HG03097 (cell line): ENCODE data around the gene UBA7.
"Not testable (repeated sequence)": the region's sequence is repeated elsewhere in the genome, so short reads cannot be mapped to it uniquely, and the experiment has no call there.

ENCODE experiments used
- ATAC-seq: cut with Tn5 transposase; IDR thresholded peaks from one replicate; pipeline ENCODE4 v1.9.1; 2021; ENCODE audit not compliant: unreplicated experiment, low FRiP score

Gene UBA7, protein sequence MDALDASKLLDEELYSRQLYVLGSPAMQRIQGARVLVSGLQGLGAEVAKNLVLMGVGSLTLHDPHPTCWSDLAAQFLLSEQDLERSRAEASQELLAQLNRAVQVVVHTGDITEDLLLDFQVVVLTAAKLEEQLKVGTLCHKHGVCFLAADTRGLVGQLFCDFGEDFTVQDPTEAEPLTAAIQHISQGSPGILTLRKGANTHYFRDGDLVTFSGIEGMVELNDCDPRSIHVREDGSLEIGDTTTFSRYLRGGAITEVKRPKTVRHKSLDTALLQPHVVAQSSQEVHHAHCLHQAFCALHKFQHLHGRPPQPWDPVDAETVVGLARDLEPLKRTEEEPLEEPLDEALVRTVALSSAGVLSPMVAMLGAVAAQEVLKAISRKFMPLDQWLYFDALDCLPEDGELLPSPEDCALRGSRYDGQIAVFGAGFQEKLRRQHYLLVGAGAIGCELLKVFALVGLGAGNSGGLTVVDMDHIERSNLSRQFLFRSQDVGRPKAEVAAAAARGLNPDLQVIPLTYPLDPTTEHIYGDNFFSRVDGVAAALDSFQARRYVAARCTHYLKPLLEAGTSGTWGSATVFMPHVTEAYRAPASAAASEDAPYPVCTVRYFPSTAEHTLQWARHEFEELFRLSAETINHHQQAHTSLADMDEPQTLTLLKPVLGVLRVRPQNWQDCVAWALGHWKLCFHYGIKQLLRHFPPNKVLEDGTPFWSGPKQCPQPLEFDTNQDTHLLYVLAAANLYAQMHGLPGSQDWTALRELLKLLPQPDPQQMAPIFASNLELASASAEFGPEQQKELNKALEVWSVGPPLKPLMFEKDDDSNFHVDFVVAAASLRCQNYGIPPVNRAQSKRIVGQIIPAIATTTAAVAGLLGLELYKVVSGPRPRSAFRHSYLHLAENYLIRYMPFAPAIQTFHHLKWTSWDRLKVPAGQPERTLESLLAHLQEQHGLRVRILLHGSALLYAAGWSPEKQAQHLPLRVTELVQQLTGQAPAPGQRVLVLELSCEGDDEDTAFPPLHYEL

GRCh38 chr3:49813497-49814174 lies at the start of gene UBA7:
UBA7 (minus strand) TSS chr3:49813953; CDS start chr3:49813787, 166 bp downstream.
- peak; percentile 57 for ATAC-seq

DNA sequence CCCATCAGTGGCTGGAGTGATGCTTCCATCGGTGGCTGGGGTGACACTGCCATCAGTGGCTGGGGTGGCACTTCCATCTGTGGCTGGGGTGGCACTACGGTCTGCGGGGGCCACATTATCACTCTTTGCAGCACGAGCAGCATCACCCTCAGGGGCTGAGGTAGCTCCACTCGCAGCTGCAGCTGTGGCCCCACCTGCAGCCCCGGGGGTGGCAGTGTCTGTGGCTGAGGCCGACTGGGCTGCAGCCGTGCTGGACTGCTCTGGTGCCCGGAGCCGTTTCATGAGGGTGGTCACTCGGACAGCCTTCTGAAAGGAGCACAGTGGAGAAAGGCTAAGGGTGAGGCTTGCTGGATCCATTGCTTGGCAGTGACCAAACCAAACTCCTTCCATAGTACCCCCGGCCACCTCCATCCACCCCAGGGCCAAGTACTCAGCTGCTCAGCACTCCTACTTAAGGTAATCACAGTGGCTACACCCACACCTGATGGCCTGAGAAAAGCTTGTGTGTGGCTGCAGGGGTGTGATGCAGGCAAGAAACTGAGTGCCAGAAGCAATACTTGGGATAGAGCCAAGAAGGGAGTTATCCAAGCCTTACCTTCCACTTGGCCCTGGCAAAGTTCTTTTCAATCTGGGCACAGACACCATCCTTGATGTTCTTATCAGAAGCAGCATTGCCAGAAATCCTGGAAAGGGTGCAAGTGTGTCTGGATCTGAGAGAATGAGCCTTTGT lies 46.0 kb upstream of the UBA7 start:
- ATAC-seq, result no peak

- peak; percentile 84 for ATAC-seq
Measured at GRCh38 chr3:49856181-49857005, 42.6 kb upstream of the UBA7 start, which contains the start of gene TRAIP. TRAIP (minus strand) TSS chr3:49856564; CDS start chr3:49856453, 111 bp downstream.

GRCh38 chr3:49855662-49856061 lies 41.9 kb upstream of the UBA7 start:
- no peak for ATAC-seq

DNA sequence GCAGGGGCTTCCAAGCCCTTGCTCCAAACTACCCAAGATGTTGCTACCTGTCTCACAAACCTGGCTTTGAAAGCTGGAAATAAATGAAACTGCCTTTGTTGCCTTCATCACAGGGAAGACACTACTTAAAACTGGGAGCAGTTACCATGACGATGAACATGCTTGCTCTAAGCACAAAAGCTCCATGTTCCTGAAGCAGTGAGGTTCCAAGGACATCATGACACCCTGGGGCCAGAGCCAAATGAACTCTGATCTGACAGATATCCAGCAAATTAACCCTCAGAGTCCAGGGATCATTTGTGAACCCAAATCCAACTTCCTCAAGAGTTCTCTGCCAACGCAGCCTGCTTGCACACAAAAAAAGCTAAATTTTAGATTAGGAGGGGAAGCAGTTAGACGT lies 31.9 kb upstream of the UBA7 start:
- ATAC-seq, result no peak

DNA sequence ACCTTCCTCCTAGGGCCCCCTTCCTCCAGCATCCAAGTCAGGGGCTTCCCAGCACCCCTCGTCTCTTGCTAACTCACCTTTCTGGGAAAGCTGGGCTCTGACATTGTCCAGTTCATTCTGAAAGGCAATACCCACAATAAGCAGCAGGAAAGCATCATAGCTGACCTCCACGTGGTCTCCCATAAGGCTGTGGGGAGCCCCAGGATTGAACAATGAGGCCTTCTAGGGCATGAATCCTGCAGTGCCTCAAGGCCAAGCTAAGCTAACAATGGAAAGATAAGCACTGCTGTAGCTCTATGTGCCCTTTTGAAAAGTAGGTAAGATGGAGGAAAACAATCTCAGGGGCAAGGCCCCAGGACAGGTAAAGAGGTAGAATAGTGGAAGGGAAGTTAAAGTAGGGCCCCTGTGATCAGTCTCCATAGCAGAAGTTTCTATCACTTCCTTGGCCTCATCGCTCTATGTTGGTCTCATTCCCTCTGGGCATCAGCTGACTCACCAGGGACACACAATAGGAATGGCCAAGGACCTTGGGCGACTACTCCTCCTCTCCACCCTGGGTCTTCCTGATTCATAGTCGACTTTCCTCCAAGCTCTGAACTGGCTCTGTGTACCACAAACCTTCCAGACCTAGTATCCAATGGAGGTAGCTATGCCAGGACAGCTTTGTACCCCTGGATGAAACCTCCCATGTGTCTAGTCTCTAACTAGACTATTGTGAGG lies 30.9 kb upstream of the UBA7 start:
- ATAC-seq, result no peak

DNA sequence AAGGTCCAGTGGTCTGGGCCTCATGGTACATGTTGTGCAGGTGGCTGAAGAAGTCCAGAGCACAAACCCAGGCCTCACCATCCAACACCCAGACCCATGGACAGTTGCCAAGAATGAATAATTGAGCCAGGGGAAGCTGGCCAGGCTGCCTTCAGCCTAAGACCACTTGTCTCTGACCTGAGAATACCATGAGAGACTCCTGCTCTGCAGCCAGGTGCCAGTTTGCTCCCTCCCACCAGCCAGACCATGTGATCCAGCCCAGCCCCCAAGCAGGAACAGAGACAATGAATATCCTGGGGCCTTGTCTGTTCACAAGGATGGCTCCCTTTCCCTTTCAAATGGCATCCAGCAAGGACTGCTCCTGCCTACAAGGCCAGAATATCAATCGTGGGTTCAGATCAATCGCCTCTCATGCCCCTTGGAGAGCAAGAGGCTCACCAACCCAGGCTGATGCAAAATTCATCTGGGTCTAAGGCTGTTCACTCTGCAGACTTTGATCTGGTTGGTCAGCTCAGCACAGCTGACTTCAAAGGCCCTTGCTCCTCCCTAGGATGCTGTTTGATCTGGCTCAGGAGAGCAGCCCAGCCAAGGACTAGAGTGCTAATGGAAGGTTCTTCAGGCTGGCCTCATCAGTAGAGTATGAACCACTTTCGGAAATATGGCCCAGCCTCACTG lies 29.2 kb upstream of the UBA7 start:
- no peak for ATAC-seq

DNA sequence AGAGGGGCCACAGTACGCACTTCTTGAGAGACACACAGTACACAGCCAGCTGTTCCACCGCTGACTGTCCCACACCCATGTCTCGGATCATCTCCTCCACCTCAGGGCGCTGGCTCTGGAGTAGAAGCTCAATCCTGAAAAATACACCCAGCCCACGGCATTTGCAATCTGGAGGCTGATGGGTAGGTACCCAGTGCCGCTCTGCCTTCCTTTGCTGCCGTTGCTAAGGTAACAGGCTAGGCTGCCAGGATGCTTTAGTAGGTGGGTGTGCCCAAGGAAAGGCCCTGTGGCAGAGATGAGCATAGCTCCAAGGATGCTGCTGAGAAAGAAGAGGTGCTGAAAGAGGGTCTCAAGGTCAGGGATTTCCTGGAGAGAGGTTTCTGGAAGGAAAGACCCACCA lies 28.1 kb upstream of the UBA7 start:
- no peak for ATAC-seq

DNA sequence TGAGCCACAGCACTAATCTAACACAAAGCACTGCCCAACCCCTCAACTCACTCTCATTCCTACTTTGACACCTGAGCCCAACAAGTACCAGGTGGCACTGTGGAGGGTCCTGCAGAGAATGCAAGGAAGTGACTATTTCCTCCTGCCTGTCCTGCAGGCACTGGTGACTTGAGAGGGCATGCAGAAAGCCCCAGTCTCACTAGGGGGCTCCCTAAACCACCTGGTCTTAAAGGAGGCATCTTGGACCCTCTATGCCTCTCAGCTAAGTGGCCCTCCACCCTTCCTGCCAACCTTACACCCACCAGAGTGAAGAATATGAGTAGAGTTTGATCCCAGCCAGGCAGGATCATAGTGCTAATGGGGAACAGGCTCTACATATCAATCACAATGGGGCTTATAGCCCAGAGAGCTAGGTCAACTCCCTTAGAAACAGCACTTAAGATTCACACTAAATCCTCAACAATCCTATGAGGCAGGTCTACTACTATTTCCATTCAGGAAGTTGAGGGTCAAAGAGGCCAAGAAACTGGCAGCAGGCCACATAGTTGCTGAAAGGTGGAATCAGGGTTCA lies 27.5 kb upstream of the UBA7 start:
- no peak for ATAC-seq

DNA sequence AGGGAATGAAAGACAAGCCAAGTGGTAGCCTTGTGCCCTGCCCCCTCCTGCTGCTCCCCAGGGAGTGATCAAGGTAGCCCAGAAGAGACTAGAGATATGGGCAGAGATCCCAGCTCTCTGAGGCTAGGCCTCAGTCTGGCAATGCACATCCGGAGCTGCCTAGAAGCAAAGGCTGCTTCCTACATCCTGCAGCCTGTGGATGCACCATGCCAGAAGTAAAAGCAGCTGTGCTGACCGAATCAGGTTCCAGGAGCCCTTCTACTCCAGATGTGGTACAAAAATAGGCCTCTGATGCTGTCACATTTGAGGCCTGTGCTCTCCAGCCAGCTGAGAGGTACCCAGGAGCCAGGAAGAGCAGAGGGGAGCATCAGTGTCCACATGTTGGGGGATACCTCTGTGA lies 26.6 kb upstream of the UBA7 start:
- no peak for ATAC-seq

GRCh38 chr3:49839193-49839809 lies 25.5 kb upstream of the UBA7 start:
- no peak for ATAC-seq

- ATAC-seq, result no peak
Measured at GRCh38 chr3:49831341-49831740, 17.6 kb upstream of the UBA7 start.

DNA sequence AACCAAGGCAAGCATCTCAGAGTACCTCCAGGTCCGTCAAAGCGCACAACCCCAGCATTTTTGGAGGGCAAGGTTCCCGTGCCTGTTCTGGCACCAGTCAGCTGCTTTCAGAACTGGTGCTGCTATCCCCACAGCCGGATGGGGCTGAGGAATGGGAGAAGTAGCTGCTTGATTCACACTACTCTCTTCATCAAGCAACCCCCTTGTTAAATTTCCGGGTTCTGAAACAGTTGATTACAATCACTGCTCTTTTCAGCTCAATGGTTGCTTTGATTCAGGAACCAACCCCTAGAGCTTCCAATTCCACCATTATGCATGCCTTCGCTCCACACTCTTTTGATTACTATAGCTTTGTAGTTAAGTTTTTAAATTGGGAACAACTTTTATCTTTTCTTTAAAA lies 12.3 kb upstream of the UBA7 start:
- ATAC-seq, result no peak

DNA sequence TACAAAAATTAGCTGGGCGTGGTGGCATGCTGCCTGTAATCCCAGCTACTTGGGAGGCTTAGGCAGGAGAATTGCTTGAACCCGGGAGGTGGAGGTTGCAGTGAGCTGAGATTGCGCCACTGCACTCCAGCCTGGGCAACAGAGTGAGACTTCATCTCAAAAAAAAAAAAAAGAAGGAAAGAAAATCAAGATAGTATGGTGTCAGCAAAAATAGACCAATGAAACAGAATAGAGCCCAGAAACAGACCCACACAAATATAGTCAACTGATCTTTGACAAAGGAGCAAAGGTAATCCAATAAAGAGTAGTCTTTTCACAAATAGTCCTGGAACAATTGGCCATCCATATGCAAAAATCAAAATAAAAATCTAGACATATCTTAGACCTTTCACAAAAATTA lies 9.4 kb upstream of the UBA7 start:
- not testable (repeated sequence) for ATAC-seq

- ATAC-seq, result no peak
Measured at GRCh38 chr3:49812916-49813496, 747 bp downstream of the UBA7 start.

DNA sequence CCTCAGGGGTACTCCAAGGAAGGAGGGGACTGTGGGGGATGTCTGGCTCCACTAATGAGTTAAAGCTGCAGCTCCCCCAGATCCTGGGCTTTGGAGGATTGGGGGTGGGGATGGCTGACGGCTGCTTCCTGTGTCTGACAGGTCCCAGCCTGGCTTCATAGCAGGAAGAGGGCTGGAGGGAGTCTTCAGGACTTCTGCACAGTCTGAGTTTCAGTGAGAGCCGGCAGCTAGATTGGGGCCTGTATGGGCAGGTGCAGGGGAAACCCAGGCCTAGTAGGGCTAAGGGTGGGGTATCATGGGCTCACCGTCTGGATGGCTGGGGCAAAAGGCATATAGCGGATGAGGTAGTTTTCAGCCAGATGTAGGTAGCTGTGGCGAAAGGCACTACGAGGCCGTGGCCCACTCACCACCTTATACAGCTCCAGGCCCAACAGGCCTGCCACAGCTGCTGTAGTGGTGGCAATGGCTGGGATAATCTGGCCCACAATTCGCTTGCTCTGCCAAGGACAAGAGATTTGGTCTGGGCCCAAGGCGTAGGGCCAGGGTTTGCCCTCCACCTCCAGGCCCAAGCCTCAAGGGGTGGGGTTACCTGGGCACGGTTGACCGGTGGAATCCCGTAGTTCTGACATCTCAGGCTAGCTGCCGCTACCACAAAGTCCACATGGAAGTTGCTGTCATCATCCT lies 6.2 kb downstream of the UBA7 start:
- ATAC-seq, result no peak
